HEK293T (cell line): ENCODE measurements around the gene SMIM5.

ENCODE experiments used
- ARNT ChIP-seq: fragments of 450-650 bp; IDR thresholded peaks from 2 replicates; pipeline ENCODE4 v1.6.1; 2017; ENCODE audit warnings: mild to moderate bottlenecking
- BHLHE40 ChIP-seq: fragments of 450-650 bp; IDR thresholded peaks from 2 replicates; pipeline ENCODE4 v1.6.1; 2016; ENCODE audit warnings: mild to moderate bottlenecking, moderate library complexity, borderline replicate concordance
- CTBP1 ChIP-seq: fragments of 450-650 bp; IDR thresholded peaks from 2 replicates; pipeline ENCODE4 v1.6.1; 2016; ENCODE audit warnings: borderline replicate concordance
- NFRKB ChIP-seq: fragments of 450-650 bp; IDR thresholded peaks from 2 replicates; pipeline ENCODE4 v1.6.1; 2016; ENCODE audit warnings: mild to moderate bottlenecking, moderate library complexity
- SP1 ChIP-seq: fragments of 450-650 bp; IDR thresholded peaks from 2 replicates; pipeline ENCODE4 v1.6.1; 2017
- TARDBP ChIP-seq: fragments of 450-650 bp; IDR thresholded peaks from 2 replicates; pipeline ENCODE4 v1.6.1; 2016

- TF ChIP-seq TARDBP (no peak), CTBP1 (no peak), SP1 (no peak), ARNT (no peak), BHLHE40 (no peak), NFRKB (no peak)
Observed at GRCh38 chr17:75624021-75624420, 9.2 kb upstream of the SMIM5 start.
